ENCODE data around the gene NOL9.

- TF ChIP-seq, protein P1, sequence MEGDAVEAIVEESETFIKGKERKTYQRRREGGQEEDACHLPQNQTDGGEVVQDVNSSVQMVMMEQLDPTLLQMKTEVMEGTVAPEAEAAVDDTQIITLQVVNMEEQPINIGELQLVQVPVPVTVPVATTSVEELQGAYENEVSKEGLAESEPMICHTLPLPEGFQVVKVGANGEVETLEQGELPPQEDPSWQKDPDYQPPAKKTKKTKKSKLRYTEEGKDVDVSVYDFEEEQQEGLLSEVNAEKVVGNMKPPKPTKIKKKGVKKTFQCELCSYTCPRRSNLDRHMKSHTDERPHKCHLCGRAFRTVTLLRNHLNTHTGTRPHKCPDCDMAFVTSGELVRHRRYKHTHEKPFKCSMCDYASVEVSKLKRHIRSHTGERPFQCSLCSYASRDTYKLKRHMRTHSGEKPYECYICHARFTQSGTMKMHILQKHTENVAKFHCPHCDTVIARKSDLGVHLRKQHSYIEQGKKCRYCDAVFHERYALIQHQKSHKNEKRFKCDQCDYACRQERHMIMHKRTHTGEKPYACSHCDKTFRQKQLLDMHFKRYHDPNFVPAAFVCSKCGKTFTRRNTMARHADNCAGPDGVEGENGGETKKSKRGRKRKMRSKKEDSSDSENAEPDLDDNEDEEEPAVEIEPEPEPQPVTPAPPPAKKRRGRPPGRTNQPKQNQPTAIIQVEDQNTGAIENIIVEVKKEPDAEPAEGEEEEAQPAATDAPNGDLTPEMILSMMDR (IDR thresholded peaks at IDR 0.05): no peak
- TF ChIP-seq FOXM1 (IDR thresholded peaks at IDR 0.05; ENCODE audit: low read depth) (no peak), RXRA (IDR thresholded peaks at IDR 0.05; ENCODE audit: borderline replicate concordance, low read depth) (no peak), RFX5 (IDR thresholded peaks at IDR 0.05; ENCODE audit: low read length) (no peak), CHD2 (IDR thresholded peaks at IDR 0.05; ENCODE audit: low read length, partially characterized antibody) (no peak), MXI1 (IDR thresholded peaks at IDR 0.05; ENCODE audit: low read depth, low read length) (no peak), SMC3 (IDR thresholded peaks at IDR 0.05; ENCODE audit: low read depth, low read length) (no peak), RAD21 (IDR thresholded peaks at IDR 0.05; ENCODE audit: low read length) (no peak), YY1 (IDR thresholded peaks at IDR 0.05; ENCODE audit: low read depth) (no peak), ZBTB33 (IDR thresholded peaks at IDR 0.05; ENCODE audit: borderline replicate concordance, low read depth) (no peak), POLR2AphosphoS5 (IDR thresholded peaks at IDR 0.05; ENCODE audit: low read depth, low read length) (no peak), TAF1 (IDR thresholded peaks at IDR 0.05; ENCODE audit: borderline replicate concordance, low read depth, low read length) (no peak)
Measured at GRCh38 chr1:6588128-6588892, 34.0 kb upstream of the NOL9 start.
